ENCODE data around the gene MEF2A.
A peak's percentile ranks its signal among the peaks of the same experiment; 100 is the strongest.
"Not testable (repeated sequence)": the region's sequence is repeated elsewhere in the genome, so short reads cannot be mapped to it uniquely, and the experiment has no call there.

Gene MEF2A

DNA sequence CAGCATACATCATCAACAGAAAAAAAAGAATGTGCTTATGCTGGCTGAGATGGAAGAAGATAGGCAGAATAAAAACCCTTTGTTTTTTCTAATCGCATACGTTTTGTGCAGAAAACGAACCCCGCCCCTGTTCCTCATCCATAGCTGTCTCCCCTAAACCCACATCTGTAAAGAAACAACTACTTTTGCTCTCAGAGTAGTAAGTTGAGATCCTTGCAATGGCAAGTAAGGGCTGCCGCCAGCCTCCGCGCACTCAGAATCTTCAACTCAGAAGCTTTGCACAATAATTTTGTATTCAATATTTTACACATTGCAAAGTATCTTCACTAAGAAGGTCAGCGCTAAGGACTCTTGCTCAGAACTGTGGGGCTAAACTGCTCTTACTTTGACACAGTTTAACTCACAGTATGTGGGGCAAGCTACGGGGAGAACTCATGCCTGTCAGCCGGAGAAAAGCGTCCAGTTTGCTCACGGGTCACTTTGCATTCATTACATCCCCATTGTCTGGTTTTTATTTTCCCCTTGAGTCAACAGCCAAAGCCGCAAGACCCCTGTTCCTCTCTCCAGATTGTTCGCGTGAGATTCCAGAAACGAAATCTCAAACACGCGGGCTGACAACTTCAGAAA lies 166.5 kb downstream of the MEF2A start:
- DNase-seq = no peak

DNA sequence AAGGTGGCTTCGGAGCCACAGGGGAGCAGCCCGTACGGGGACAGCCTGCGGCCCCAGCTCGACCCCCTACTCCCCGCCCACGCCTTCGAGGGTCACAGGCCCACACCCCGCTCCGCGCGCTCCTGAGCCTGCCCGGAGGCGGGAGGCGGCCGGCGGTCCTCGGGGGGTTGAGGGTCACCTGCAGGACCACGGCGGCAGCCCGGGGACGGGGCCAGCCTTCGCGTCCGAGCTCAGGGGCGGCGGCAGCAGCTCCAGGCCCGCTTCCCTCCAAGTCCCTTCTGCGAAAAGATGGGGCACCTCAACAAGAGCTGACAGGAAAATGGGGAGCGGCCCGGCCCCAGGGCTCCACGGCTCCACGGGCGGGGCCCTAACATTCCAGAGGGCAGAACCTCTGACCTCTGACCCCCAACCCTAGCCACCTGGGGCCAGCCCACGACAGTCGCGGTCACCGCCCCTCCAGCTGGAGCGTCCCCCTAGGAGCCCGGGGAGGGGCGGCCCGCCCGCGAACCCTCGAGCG lies 167.0 kb downstream of the MEF2A start:
- no peak for DNase-seq

DNA sequence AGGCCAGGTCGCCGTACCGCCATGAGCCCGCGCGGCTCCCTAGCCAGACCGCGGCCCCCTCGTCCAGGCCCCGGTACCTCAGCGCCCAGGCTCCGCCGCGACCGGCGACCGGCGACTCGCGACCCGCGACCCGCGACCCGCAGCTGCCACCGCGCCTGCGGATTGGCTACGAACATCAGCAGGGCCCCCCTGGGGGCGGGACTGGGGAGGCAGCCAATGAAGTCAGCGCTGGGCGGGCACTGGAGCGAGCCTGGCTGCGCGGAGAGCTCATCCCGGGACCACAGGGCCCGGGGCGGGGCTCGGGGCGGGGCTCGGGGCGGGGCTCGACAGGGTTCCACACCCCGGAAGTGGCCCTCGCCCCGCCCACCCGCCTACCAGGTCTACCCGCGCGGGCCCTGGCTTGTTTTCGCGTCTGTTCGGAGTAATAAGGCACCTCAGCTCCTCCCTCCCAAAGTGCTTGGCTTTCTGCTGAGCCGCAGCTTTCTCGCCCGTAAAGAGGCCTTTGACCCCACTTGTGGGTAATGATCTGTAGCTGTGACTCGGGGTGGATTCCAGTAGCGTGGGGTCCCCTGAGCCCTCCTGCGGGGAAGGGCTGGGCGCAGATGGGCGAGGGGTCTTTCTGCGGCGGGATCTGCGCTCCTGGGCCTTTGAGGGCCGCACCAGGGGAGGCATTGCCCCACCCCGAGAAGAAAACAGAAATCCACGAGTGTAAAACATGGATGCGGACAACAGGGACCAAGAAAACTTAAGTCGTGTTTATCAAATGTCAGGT lies 167.7 kb downstream of the MEF2A start, which contains the start of gene LYSMD4:
Gene LYSMD4 (minus strand): TSS at position 170 of the 772 bp plus-strand sequence. CDS start 1,438 bp downstream, outside the sequence.
- DNase-seq = peak; percentile 95

- DNase-seq = not testable (repeated sequence)
Measured at GRCh38 chr15:99734040-99734291, 168.2 kb downstream of the MEF2A start.

DNA sequence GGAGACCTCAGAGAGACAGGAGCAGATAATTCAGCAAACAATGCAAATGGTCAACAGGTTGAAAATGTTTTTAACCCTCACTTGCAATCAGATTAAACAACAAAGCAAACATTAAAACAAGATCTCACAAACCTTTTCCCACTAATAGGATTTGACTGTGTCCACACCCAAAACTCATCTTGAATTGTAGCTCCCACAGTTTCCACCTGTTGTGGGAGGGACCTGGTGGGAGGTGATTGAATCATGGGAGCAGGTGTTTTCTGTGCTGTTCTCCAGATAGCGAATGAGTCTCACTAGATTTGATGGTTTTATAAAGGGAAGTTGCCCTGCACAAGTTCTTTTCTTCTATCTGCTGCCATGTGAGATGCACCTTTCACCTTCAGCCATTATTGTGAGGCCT lies 168.8 kb downstream of the MEF2A start:
- DNase-seq = no peak

GRCh38 chr15:99735868-99736267 lies 170.1 kb downstream of the MEF2A start:
- DNase-seq = no peak

DNA sequence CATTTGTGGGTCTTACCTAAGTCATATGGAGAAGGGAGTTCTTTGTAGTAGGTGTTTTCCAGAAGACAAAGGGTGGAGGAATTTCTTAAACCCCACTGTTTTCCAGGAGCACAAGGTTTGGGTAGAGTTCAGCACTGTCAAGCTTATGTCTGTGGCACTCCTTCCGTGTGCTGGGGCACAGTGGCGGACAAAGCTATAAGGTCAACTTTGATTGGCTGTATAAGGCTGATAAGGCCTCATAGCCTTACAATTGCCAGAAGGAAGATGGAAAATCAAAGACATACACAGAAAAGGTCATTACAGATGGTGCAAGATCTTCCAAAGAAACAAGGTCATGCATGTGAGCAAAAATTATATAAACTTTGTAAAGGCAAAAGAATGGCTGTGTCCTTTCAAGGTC lies 170.9 kb downstream of the MEF2A start:
- no peak for DNase-seq

GRCh38 chr15:99738021-99738847 lies 172.4 kb downstream of the MEF2A start:
- DNase-seq = no peak

GRCh38 chr15:99741835-99742234 lies 176.1 kb downstream of the MEF2A start:
- no peak for DNase-seq

- no peak for DNase-seq
Measured at GRCh38 chr15:99744142-99744541, 178.4 kb downstream of the MEF2A start.

DNA sequence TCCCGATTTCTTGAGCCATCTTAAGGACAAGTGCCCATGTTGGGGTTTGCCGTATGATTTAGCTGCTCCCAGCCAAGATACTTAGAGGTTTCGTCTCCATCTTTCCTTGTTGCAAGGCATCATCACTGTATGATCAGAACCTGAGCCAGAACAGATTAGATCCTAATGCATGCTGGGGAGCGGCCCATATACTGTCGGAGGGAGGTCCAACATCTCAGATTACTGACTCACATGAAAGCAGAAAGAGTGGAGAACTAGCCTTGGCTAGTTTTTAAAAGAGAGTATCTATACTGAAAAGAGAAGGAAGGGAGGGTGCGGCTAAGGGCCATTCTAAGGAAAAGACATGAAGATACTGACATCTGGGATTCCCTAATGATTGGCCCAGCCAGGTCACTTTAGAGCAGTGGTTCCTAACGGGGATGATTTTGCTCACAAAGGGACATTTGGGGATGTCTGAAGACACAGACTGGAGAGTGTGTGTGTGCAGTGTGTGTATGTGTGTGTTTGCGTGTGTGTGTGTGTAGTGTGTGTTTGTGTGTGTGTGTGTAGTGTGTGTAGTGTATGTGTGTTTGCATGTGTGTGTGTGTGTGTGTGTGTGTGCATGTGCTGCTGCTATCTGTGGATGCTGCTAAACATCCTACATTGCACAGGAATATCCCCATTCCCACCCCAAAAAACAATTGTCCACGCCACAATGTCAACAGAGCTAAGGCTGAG lies 179.7 kb downstream of the MEF2A start:
- no peak for DNase-seq

- DNase-seq = no peak
Measured at GRCh38 chr15:99749386-99749785, 183.6 kb downstream of the MEF2A start.

GRCh38 chr15:99750326-99750725 lies 184.5 kb downstream of the MEF2A start:
- not testable (repeated sequence) for DNase-seq

GRCh38 chr15:99752556-99752955 lies 186.8 kb downstream of the MEF2A start:
- no peak for DNase-seq

GRCh38 chr15:99753066-99753465 lies 187.3 kb downstream of the MEF2A start:
- DNase-seq = no peak

GRCh38 chr15:99755692-99756409 lies 190.1 kb downstream of the MEF2A start:
- DNase-seq = peak; percentile 69

DNA sequence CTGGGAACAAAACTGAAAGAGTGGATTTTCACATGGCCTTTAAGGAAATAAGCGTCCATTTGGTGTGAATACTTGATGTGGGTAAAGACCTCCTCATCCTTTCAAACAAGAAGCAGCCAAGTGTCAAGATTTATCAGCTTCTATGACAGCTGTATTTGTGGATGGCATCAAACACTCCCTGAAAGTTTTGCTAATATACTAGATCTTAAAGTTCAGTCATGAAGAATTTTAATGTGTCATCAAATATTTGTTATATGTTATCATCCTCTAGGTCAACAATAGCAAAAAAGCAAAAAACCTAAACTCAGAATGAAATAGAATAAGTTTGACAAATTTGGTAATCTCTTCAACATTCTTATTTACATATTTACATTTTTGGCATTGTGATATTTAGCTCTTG lies 196.5 kb downstream of the MEF2A start:
- peak; percentile 7 for DNase-seq

GRCh38 chr15:99763827-99764226 lies 198.0 kb downstream of the MEF2A start:
- no peak for DNase-seq

DNA sequence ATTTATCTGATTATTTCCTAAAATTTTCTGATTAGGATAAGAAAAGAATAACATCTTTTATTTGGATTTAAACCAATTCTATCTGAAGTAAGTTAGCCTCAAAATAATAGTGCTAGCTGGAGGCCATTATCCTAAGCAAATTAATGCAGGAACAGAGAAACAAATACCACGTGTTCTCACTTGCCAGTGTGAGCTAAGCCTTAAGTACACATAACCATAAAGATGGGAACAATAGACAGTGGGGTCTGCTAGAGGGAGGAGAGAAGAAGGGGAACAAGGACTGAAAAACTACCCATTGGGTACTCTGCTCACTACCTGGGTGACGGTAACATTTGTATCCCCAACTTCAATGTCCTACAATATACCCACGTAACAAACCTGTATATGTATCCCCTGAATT lies 198.7 kb downstream of the MEF2A start:
- no peak for DNase-seq
